Pancreas (tissue), 10 donors: ENCODE results near the gene TNFAIP3. TPM values are rescaled to one million over a fixed set of nuclear protein-coding genes. Genes with fewer than 3 reads are reported as not detected.
"Not testable (repeated sequence)": the region's sequence is repeated elsewhere in the genome, so short reads cannot be mapped to it uniquely, and the experiment has no call there.

Experiments used
- ATAC-seq, 4 donors: fragments of 200-7000 bp; cut with Tn5 transposase; one replicate each; pipeline versions ENCODE4 v1.8.0 to v1.9.1; 2020; ENCODE audit warnings: mild to moderate bottlenecking in 4 of 4, moderate library complexity in 4 of 4
- DNase-seq, 6 donors: peaks; one replicate each; pipeline ENCODE4 v3.0.0-alpha.2; 2020
- FAIRE-seq: peaks from 2 replicates; lab custom pipeline; 2012; peaks lifted over from hg19 to GRCh38; lab: Jason Lieb, UNC
- H3K27ac ChIP-seq, 4 donors: fragments of 200-600 bp; sonication (generic); 1 replicate in 3 of 4; 2 replicates in 1 of 4; pipeline versions ENCODE4 v1.5.0 to v1.8.0; 2020
- H3K27me3 ChIP-seq, 4 donors: fragments of 200-600 bp; one replicate each; pipeline ENCODE4 v1.8.0; 2021
- H3K36me3 ChIP-seq, 3 donors: fragments of 200-600 bp; sonication (generic) in 1 of 3; one replicate each; pipeline versions ENCODE4 v1.5.0 to v1.8.0; 2020 to 2021
- H3K4me1 ChIP-seq, 3 donors: fragments of 200-600 bp; one replicate each; pipeline ENCODE4 v1.8.0; 2021
- H3K4me3 ChIP-seq, 4 donors: fragments of 200-600 bp; sonication (generic) in 2 of 4; one replicate each; pipeline versions ENCODE4 v1.5.0 to v1.8.0; 2020 to 2021
- H3K9me3 ChIP-seq, 4 donors: fragments of 200-600 bp; one replicate each; pipeline ENCODE4 v1.8.0; 2021
- WGBS, 2 donors: extraction: QIAGEN DNeasy Blood & Tissue Kit; methylation state at CpG; one replicate each; pipeline ENCODE4 v1.1.7; 2013; 5-methylcytosine and 5-hydroxymethylcytosine counted together
- intact Hi-C, 3 donors: fragments of 100-400 bp; cut with DNase I; formaldehyde crosslinking; loops; one replicate each; pipeline versions ENCODE4 v1.11.1 to v1.14.2; 2022
- polyA plus RNA-seq, 2 donors: library from polyadenylated mRNA; stranded (reverse); fragments of 200-250 nt; gene quantifications; one replicate each; pipeline ENCODE4 v1.2.3, GENCODE V29; 2013
- total RNA-seq, 6 donors: library from RNA; stranded (reverse); fragmentation: NEBNext Ultra II Directional in 4 of 6; extraction: Animal tissue kit (Norgen Biotek cat#: 25700) in 4 of 6; gene quantifications; one replicate each; pipeline versions ENCODE4 v1.2.1 to v1.2.4, GENCODE V29; 2021 to 2023
- TF ChIP-seq, protein P1 (sequence below), 4 donors: fragments of 200-600 bp; sonication (generic) in 3 of 4; IDR thresholded peaks; one replicate each; pipeline versions ENCODE4 v1.5.0 to v1.8.0; 2021; ENCODE audit warnings: antibody characterized with exemption in 4 of 4
- donor health status: healthy with polysubstance abuse.
- donor health status: DM: no; HTN: no; CAD: no; lungs with moderate emphysema.
- donor health status: DM: no; HTN: no; CAD: no.
- donor health status: control.
- donor health status: control.
- donor health status: Bipolar disorder and iron deficiency.
- donor health status: DM: yes; HTN: yes; CAD: no.
- donor health status: DM: no; HTN: no; CAD: no.
- donor health status: DM: no; HTN: no; CAD: no.
- donor health status: DM: yes; HTN: yes; CAD: no.

Gene TNFAIP3
- total and polyA plus RNA-seq, 8 donors, result 9.3 to 59.2 (median 14.2) TPM

DNA sequence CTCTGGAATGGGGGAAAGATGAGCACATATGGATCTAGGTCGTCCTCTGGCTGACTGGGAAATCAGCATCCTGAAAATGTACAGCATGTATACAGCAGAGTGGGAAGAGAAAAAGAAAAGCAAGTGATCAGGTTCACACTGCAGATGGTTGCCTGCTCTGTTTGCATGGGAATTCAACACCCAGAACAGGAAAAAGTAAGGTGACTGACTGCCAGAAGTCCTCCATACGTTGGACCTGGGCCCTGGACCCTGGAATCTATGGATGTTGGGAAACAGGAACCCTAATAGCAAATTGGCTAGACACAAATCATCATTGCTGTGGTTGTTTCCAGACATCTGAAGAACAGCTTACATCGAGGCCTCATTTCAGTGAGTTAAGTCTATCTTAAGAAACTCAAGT is 30.3 kb upstream of the TNFAIP3 start:
- Histone ChIP-seq H3K9me3 (no peaks in the 10 kb centered on the region), H3K4me1 (no peaks in the 10 kb centered on the region), H3K4me3 (no peak overlapping the region), H3K36me3 (no peaks in the 10 kb centered on the region), H3K27ac (no peak overlapping the region), H3K27me3 (no peaks in the 10 kb centered on the region)
- no peak for ATAC-seq
- no peak for DNase-seq
- TF ChIP-seq, protein P1, sequence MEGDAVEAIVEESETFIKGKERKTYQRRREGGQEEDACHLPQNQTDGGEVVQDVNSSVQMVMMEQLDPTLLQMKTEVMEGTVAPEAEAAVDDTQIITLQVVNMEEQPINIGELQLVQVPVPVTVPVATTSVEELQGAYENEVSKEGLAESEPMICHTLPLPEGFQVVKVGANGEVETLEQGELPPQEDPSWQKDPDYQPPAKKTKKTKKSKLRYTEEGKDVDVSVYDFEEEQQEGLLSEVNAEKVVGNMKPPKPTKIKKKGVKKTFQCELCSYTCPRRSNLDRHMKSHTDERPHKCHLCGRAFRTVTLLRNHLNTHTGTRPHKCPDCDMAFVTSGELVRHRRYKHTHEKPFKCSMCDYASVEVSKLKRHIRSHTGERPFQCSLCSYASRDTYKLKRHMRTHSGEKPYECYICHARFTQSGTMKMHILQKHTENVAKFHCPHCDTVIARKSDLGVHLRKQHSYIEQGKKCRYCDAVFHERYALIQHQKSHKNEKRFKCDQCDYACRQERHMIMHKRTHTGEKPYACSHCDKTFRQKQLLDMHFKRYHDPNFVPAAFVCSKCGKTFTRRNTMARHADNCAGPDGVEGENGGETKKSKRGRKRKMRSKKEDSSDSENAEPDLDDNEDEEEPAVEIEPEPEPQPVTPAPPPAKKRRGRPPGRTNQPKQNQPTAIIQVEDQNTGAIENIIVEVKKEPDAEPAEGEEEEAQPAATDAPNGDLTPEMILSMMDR (IDR thresholded peaks at IDR 0.05), result no peak
- intact Hi-C loops, result no loop called here
- WGBS, 2 donors, result 55 to 62% methylated on average over 3 of the region's 3 CpGs
- FAIRE-seq, result no peak

- H3K27me3 ChIP-seq, H3K36me3 ChIP-seq, H3K9me3 ChIP-seq, DNase-seq, FAIRE-seq, H3K4me3 ChIP-seq, H3K27ac ChIP-seq, ATAC-seq, H3K4me1 ChIP-seq, intact Hi-C loops: not testable (repeated sequence)
- WGBS, 2 donors, result 33 to 37% methylated on average over 2 of the region's 2 CpGs
These were observed 29.0 kb upstream of the TNFAIP3 start for GRCh38 chr6:137838090-137838489.

GRCh38 chr6:137838597-137838996 is 28.5 kb upstream of the TNFAIP3 start:
- H3K27ac ChIP-seq, ATAC-seq, H3K9me3 ChIP-seq, H3K27me3 ChIP-seq, DNase-seq, FAIRE-seq, H3K36me3 ChIP-seq, H3K4me3 ChIP-seq, H3K4me1 ChIP-seq, intact Hi-C loops: not testable (repeated sequence)
- 73 to 78% methylated on average over 5 of the region's 5 CpGs for WGBS, 2 donors

DNA sequence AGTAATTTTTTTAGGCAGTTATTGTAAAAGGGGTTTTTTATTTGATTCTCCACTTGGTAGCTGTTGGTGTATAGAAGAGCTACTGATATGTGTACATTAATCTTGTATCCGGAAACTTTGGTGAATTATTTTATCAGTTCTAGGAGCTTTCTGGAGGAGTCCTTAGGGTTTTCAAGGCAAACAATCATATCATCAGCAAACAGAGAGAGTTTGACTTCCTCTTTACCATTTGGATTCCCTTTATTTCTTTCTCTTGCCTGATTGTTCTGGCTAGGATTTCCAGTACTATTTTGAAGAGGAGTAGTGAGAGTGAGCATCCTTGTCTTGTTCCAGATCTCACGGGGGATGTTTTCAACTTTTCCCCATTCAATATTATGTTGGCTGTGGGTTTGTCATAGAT is 28.0 kb upstream of the TNFAIP3 start:
- no peaks in the 10 kb centered on the region for H3K27me3 ChIP-seq
- no peaks in the 10 kb centered on the region for H3K36me3 ChIP-seq
- no peaks in the 10 kb centered on the region for H3K9me3 ChIP-seq
- 52 to 66% methylated on average over 2 of the region's 2 CpGs for WGBS, 2 donors
- no peak for ATAC-seq
- H3K27ac ChIP-seq, result no peak overlapping the region
- no peak for DNase-seq
- no peaks in the 10 kb centered on the region for H3K4me1 ChIP-seq
- intact Hi-C loops, result no loop called here
- H3K4me3 ChIP-seq, result no peak overlapping the region
- no peak for FAIRE-seq
- TF ChIP-seq, protein P1 (IDR thresholded peaks at IDR 0.05), result no peak

DNA sequence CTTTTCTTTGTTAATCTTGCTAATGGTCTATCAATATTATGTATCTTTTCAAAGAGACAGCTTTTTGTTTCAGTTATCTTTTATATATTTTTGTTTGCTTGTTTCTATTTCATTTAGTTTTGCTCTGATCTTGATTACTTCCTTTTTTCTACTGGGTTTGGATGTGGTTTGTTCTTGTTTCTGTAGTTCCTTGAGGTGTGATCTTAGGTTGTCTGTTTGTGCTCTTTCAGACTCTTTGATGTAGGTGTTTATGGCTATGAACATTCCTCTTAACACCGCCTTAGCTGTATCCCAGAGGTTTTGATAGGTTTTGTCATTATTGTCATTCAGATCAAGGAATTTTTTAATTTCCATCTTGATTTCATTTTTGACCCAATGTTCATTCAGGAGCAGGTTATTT is 26.8 kb upstream of the TNFAIP3 start:
- intact Hi-C loops, result no loop called here
- H3K9me3 ChIP-seq, result no peaks in the 10 kb centered on the region
- H3K27ac ChIP-seq, result no peak overlapping the region
- H3K36me3 ChIP-seq, result no peaks in the 10 kb centered on the region
- ATAC-seq (no peak), DNase-seq (no peak), FAIRE-seq (no peak)
- no peaks in the 10 kb centered on the region for H3K4me1 ChIP-seq
- H3K4me3 ChIP-seq, result no peak overlapping the region
- TF ChIP-seq, protein P1 (IDR thresholded peaks at IDR 0.05), result no peak
- H3K27me3 ChIP-seq, result no peaks in the 10 kb centered on the region
- WGBS, 2 donors, result 97 to 98% methylated on average over 1 of the region's 1 CpG

DNA sequence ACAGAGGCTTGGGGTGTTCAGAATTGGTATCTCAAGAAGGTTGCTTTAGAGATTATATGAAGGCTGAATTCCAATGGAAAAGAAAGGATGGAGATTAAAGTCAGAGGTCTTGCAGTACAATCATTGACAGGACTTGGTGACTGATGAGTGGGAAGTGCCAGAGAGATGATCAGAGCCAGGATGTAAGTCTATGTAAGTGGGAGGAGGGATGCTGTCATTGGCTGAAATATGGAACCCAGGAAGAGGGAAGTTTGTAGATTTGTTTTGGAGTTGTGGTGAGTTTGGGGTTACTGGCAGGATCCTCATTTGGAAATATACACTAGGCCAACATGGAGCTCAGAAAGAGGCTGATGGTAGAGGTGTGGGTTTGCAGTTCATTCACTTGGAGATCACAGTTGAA is 23.8 kb upstream of the TNFAIP3 start:
- H3K4me1 ChIP-seq, result no peaks in the 10 kb centered on the region
- H3K36me3 ChIP-seq, result no peaks in the 10 kb centered on the region
- H3K4me3 ChIP-seq, result no peak overlapping the region
- H3K27me3 ChIP-seq, result no peaks in the 10 kb centered on the region
- H3K9me3 ChIP-seq, result no peaks in the 10 kb centered on the region
- TF ChIP-seq, protein P1 (IDR thresholded peaks at IDR 0.05), result no peak
- FAIRE-seq, result no peak
- intact Hi-C loops, result no loop called here
- no peak for DNase-seq
- ATAC-seq, result no peak
- H3K27ac ChIP-seq, result no peak overlapping the region

DNA sequence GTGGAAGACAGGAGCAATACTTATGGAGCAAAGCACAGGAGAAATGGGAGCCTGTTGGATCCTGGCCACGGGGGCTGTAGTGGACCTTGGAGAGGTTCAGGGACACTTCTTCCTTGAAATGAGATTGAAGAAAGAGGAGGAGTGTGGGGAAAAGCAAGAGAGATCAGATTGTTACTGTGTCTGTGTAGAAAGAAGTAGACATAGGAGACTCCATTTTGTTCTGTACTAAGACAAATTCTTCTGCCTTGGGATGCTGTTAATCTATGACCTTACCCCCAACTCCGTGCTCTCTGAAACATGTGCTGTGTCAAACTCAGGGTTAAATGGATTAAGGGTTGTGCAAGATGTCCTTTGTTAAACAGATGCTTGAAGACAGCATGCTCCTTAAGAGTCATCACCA is 22.7 kb upstream of the TNFAIP3 start:
- H3K9me3 ChIP-seq, H3K4me1 ChIP-seq, H3K27ac ChIP-seq, H3K27me3 ChIP-seq, ATAC-seq, FAIRE-seq, DNase-seq, intact Hi-C loops, H3K36me3 ChIP-seq, H3K4me3 ChIP-seq: not testable (repeated sequence)
- WGBS, 2 donors, result 66 to 78% methylated on average over 2 of the region's 2 CpGs

DNA sequence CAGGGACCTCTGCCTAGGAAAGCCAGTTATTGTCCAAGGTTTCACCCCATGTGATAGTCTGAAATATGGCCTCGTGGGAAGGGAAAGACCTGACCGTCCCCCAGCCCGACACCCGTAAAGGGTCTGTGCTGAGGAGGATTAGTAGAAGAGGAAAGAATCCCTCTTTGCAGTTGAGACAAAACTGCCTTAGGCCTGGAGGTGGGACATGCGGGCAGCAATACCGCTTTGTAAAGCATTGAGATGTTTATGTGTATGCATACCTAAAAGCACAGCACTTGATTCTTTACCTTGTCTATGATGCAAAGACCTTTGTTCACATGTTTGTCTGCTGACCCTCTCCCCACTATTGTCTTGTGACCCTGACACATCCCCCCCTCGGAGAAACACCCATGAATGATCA is 22.3 kb upstream of the TNFAIP3 start:
- H3K4me1 ChIP-seq, DNase-seq, H3K27me3 ChIP-seq, H3K36me3 ChIP-seq, H3K9me3 ChIP-seq, FAIRE-seq, H3K27ac ChIP-seq, intact Hi-C loops, H3K4me3 ChIP-seq, ATAC-seq: not testable (repeated sequence)
- WGBS, 2 donors, result 77 to 82% methylated on average over 7 of the region's 7 CpGs
